AG04449 (cell line): ENCODE measurements around the gene SORL1-AS1.

Experiments
- CTCF ChIA-PET: fragments of 350-600 bp; formaldehyde crosslinking; extraction: SDS; loops from one replicate; lab custom pipeline; 2021; ENCODE audit warnings: antibody characterized with exemption; lab: Yijun Ruan, JAX
- POLR2A ChIA-PET: fragments of 400-600, 350-600 bp; formaldehyde crosslinking; extraction: SDS; loops from one replicate; lab custom pipeline; 2020; ENCODE audit warnings: antibody characterized with exemption, inconsistent platforms; lab: Yijun Ruan, JAX
- DNase-seq: peaks from one replicate; pipeline ENCODE4 v3.0.0-alpha.2; 2010; ENCODE audit warnings: low read depth, low spot score
- H3K4me3 ChIP-seq: 2 replicates; pipeline ENCODE4 v1.5.1; 2011; ENCODE audit warnings: low read depth, mild to moderate bottlenecking, control low read depth, low read length
- TF ChIP-seq, protein P1 (sequence below): IDR thresholded peaks from one replicate; pipeline ENCODE4 v1.5.1; 2011; ENCODE audit warnings: mild to moderate bottlenecking, moderate library complexity, low read length, control low read depth, inconsistent platforms; ENCODE audit not compliant: insufficient read depth; ENCODE audit errors: missing control alignments

Gene SORL1-AS1

DNA sequence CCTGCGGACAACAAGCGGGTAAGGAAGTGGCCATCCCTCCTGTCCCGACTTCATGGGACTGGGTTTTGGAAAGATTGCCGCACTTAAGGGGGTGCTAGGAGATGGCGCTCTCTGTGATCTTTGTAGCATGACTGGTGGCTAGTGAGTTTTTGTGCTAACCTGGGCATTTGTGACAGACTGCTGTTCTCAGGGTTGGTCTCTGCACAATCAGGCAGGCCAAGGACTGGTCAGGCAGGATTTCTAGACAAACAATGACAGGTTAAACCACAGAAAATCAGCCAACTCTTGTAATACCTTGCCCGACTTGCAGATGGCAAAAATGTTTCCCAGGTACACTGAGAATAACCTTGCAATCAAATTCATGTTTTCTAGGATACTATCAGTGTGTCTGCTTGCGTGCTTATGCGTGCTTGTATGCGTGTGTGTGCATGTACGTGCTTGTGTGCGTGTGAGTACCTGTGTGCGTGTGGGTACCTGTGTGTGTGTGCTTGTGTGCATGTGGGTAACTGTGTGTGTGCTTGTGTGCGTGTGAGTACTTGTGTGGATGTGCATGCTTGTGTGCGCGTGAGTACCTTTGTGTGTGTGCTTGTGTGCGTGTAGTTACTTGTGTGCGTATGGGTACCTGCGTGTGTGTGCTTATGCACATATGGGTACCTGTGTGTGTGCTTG, 25.6 kb upstream of the SORL1-AS1 start:
- H3K4me3 ChIP-seq = no peak overlapping the region
- CTCF ChIA-PET = no interaction called here

DNA sequence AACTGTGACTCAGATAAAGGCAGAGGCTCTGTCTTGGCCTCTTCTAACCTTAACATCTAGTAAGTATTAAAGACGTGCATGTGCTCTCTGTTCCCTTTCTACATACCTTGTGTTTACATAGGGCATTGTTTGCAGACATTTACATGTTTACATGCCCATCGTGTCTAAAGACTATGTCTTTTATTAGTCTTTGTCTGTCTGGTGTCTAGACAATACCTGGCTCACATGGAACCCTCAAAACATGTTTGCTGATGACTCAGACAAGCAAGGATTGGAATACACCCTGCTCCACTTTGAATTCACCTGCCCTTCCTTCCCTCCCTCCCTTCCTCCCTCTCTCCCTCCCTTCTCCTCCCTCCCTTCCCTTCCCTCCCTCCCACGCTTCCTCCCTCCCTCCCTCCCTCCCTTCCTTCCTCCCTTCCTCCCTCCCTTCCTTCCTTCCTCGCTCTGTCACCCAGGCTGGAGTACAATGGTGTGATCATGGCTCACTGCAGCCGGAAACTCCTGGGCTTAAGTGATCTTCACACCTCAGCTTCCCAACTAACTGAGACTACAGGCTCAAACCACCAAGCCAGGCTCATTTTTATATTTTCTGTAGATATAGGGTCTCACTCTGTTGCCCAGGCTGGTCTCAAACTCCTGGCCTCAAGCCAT, 23.7 kb upstream of the SORL1-AS1 start:
- CTCF ChIA-PET = interaction anchor here (1.3 kb wide), 1 partner anchor 10 kb away, joined by 3 read pairs; no protein-coding TSS in a partner anchor
- POLR2A ChIA-PET = no interaction called here
- TF ChIP-seq, protein P1, sequence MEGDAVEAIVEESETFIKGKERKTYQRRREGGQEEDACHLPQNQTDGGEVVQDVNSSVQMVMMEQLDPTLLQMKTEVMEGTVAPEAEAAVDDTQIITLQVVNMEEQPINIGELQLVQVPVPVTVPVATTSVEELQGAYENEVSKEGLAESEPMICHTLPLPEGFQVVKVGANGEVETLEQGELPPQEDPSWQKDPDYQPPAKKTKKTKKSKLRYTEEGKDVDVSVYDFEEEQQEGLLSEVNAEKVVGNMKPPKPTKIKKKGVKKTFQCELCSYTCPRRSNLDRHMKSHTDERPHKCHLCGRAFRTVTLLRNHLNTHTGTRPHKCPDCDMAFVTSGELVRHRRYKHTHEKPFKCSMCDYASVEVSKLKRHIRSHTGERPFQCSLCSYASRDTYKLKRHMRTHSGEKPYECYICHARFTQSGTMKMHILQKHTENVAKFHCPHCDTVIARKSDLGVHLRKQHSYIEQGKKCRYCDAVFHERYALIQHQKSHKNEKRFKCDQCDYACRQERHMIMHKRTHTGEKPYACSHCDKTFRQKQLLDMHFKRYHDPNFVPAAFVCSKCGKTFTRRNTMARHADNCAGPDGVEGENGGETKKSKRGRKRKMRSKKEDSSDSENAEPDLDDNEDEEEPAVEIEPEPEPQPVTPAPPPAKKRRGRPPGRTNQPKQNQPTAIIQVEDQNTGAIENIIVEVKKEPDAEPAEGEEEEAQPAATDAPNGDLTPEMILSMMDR = no peak
- H3K4me3 ChIP-seq = no peak overlapping the region
- no peak for DNase-seq

More for the DNA sequence above, 25.6 kb upstream of the SORL1-AS1 start:
- TF ChIP-seq, protein P1 = no peak
- no peak for DNase-seq
- POLR2A ChIA-PET = no interaction called here

DNA sequence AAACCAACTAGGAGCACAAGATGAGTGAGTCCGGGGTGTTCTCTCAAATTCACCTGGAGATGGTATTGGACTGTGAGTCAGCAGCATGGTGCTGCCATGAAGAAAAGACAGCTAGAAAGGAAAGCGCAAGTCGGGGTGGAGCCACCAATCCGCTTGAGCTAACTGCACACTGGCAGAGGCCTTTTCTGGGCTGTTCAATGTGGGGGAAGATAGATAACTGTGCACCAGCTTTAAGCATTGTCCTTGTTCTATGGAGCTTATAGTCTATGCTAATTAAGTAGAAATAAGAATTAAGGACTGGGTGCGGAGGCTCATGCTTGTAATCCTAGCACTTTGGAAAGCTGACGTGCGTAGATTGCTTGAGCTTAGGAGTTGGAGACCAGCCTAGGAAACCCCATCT, 21.9 kb upstream of the SORL1-AS1 start:
- DNase-seq = no peak
- H3K4me3 ChIP-seq = no peak overlapping the region
- ChIA-PET POLR2A (no interaction called here), CTCF (no interaction called here)
- TF ChIP-seq, protein P1 = no peak

- ChIA-PET CTCF (no interaction called here), POLR2A (no interaction called here)
- TF ChIP-seq, protein P1 = no peak
- H3K4me3 ChIP-seq = no peak overlapping the region
- DNase-seq = no peak
Measured at GRCh38 chr11:121473064-121473777, 20.5 kb upstream of the SORL1-AS1 start.

DNA sequence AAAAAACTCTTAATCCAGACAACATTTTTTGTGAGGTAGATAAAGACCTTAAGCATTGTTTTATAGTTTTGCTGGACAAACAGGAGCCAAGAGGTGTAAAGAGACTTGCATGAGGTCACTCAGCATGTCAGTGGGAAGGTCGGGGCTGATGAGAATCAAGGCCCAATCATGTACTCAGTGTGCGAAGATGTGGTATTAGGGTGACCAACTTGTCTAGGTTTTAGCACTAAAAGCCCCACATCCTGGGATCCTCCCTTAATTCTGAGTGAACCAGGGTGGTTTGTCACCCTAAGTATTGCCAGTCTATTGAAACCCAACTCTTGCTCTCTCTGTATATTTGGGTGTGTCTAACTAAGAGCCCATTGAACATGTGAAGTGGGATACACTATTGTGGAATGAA, 19.5 kb upstream of the SORL1-AS1 start:
- no peak for DNase-seq
- POLR2A ChIA-PET = no interaction called here
- no peak overlapping the region for H3K4me3 ChIP-seq
- CTCF ChIA-PET = no interaction called here
- TF ChIP-seq, protein P1 = no peak

DNA sequence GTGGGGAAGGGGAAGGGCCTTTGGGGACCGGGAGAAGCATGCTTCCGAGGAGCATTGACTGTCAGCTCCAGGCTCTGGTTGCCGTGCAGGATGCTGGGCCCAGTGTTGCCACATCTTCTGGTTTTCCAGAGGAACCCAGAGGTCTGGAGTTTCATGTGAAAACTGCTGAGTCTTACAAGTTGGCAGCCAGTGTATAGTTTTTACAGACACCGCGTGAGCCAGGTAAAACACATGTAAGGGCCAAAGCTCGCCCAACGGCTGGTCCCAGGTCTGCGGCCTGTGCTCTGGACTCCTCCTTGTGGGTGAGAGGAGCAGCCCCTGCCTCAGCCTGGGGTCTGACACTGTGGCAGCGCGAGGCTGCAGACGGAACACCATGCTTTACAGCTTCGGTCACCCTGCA, 18.4 kb upstream of the SORL1-AS1 start:
- CTCF ChIA-PET = no interaction called here
- DNase-seq = no peak

More for the DNA sequence above, 18.4 kb upstream of the SORL1-AS1 start:
- POLR2A ChIA-PET = no interaction called here
- TF ChIP-seq, protein P1 = no peak
- no peak overlapping the region for H3K4me3 ChIP-seq
